OCI-LY7 (cell line): Measurements from ENCODE around the gene DEGS2.

Experiments
- CTCF ChIP-seq: fragments of 200-600 bp; sonication (generic); conservative IDR thresholded peaks from 2 replicates; pipeline ENCODE4 v1.5.1; 2014; ENCODE audit warnings: mild to moderate bottlenecking, antibody characterized with exemption, low read length, moderate library complexity, mixed read lengths
- EZH2phosphoT487 ChIP-seq: fragments of 200-600 bp; sonication (generic); IDR thresholded peaks from 2 replicates; pipeline ENCODE4 v1.6.1; 2018; ENCODE audit warnings: low read depth, borderline replicate concordance, mild to moderate bottlenecking, mixed run types, antibody characterized with exemption, low read length, moderate library complexity, mixed read lengths

GRCh38 chr14:100155756-100156616 lies 3.5 kb downstream of the DEGS2 start:
- TF ChIP-seq CTCF, result no peak
- TF ChIP-seq EZH2phosphoT487, result no peak
